HL-60 (cell line): Measurements from ENCODE around the gene S100A3.

Experiments used
- CTCF ChIP-seq: IDR thresholded peaks from one replicate; pipeline ENCODE4 v1.5.1; 2011; ENCODE audit warnings: low read length, control low read depth, inconsistent platforms; ENCODE audit not compliant: insufficient read depth
- GABPA ChIP-seq: IDR thresholded peaks from 2 replicates; pipeline ENCODE4 v1.6.1; 2012; ENCODE audit warnings: low read depth
- POLR2AphosphoS5 ChIP-seq: IDR thresholded peaks from 2 replicates; pipeline ENCODE4 v1.6.1; 2012; ENCODE audit warnings: low read depth
- REST ChIP-seq: IDR thresholded peaks from 2 replicates; pipeline ENCODE4 v1.6.1; 2012; ENCODE audit warnings: low read depth; ENCODE audit not compliant: insufficient replicate concordance

GRCh38 chr1:153526132-153526543, 22.9 kb downstream of the S100A3 start:
- TF ChIP-seq GABPA (no peak), REST (no peak), CTCF (no peak), POLR2AphosphoS5 (no peak)
